GM20431 (cell line): ENCODE results near the gene GNAT1.

Experiments used
- in situ Hi-C: fragments of 300-500 bp; cut with MseI, MboI; formaldehyde crosslinking; loops from one replicate; pipeline ENCODE4 v1.15.0; 2020; ENCODE audit warnings: low sequenced_read_pairs; ENCODE audit not compliant: unreplicated experiment

The GNAT1 gene

DNA sequence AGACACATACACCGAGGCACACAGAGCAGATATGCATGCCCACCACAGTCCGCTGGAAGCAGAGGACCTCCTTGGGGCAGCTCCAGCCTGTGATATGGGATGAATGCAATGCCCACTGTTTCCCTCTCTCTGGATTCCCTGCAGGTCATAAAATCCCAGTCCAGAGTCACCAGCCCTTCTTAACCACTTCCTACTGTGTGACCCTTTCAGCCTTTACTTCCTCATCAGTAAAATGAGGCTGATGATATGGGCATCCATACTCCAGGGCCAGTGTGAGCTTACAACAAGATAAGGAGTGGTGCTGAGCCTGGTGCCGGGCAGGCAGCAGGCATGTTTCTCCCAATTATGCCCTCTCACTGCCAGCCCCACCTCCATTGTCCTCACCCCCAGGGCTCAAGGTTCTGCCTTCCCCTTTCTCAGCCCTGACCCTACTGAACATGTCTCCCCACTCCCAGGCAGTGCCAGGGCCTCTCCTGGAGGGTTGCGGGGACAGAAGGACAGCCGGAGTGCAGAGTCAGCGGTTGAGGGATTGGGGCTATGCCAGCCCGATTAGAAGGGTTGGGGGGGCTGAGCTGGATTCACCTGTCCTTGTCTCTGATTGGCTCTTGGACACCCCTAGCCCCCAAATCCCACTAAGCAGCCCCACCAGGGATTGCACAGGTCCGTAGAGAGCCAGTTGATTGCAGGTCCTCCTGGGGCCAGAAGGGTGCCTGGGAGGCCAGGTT is at the start of gene GNAT1:
TSS of gene GNAT1 (plus strand) at position 675 of the 725 bp plus-strand sequence. CDS start 116 bp downstream, outside the sequence.
- in situ Hi-C loops: no loop called here

DNA sequence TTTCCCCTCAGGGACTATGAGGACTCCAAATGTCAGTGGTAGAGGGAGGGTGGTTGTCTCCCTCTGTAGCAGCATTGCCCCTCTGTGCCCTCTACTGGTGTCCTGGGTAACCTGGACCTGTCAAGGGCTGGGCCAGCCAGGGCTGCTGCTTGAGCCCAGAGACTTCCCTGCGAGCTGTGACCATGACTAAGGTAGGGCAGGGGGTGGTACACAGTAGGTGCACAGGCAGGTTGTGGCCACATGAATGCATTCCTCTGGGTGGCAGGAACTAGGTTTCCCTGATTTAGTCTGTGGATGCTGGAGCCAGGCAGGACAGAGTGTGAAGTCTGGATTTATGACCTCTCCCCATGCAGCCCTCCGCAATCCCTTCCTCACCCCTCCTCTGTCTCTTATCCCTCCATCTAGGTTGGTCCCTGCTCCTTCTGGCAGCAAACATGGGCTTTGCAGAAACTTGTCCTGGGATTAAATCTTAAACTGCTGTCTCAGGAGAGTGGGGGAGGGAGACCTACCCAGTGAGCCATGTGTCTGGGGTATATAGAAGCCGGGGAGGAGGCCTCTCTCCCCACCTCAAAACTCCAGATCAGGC is 45.0 kb upstream of the GNAT1 start:
- in situ Hi-C loops: no loop called here

DNA sequence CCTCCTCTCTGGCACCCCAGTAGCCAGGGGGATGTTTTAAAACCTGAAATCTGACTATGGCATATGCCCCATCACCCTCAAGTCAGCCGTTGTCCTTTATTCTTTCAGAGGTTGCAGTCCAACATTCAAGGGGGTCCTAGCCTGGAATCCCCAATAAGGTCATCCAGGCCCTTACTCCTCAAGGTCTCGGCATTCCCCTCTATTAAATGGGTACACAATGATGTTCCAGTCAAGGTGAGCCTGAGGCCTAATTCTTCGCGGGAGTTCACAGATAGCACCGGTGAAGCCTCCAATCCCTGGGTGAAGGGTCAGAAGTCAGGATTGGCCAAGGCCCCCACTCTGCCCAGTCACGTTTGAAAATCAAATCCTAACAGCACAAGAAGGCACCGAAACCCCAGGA is 44.4 kb upstream of the GNAT1 start:
- in situ Hi-C loops: no loop called here

DNA sequence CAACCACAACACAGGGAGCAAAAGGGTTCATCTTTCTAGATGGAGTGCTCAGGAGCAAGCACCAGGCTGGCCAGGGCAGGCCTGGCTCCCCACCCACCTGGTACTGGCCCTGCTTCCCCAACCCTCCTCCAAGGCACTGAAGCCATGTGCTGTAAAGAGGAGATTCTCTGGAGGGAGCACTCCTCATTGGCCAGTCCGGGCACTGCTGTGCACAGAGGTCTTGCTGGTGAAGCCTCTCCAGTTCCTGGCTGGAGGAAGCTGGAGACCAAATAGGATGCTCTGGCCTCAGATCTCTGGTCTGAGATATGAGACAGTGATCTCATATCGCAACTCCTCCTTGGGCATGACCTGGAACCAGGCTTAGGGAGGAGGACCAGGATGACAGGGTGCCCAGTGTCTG is 44.0 kb upstream of the GNAT1 start:
- in situ Hi-C loops: no loop called here

DNA sequence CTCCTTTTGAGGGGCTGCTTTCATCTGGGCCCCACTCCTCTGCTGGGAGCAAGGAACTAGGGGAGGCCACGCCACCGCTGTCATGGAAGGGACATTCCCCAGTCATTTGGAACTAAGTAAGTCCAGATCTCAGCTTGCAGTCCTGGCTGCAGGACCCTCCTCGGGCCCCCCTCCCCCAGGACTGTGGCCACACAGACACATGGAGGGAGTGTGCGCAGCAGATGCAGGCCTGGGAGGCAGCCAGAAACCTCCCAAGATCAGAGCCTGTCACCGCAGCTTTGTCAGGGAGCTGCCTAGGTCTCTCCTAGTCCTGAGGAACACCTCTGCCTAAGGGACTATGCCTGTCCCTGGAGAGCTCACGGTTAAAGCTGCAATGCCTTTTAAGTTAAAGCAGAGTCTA is 43.5 kb upstream of the GNAT1 start:
- in situ Hi-C loops: no loop called here

DNA sequence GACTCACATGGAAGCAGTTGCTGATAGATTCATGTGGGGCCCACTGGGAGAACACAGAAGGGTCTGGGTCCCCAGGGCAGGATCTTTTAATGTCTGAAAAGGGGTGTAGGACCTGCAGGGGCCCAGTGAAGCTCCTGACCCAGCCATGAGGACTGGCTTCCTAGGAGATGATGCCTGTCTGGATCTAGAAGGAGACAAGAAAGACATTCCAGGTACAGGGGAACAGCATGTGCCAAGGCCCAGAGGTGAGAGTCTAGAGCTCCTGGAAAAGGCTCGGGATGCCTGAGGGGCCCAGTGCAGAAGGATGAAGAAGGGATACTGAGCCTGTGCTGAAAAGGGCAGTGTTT is 41.0 kb upstream of the GNAT1 start:
- in situ Hi-C loops: no loop called here

- in situ Hi-C loops: no loop called here
Measured at GRCh38 chr3:50150863-50151686, 40.3 kb upstream of the GNAT1 start.

- in situ Hi-C loops: no loop called here
Measured at GRCh38 chr3:50151728-50152127, 39.7 kb upstream of the GNAT1 start.

GRCh38 chr3:50153782-50154475 is 37.5 kb upstream of the GNAT1 start:
- in situ Hi-C loops: no loop called here

DNA sequence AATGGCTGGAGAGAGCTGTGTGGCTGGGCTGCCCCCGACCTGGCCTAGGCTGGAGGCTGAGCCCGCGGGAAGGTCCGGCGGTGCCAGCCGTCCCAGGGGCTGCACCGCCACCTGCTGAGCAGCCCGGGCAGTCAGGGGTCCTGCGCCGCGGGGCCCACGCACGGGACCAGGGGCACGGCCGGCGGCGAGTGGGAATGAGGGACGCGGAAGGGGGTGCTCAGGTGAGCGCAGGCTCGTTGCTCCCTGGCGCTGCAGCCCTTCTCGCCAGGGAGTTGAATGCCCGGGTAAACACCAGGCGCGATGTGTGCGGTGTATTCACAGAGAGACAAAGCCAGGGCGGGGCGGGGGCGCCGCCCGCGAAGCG is 37.0 kb upstream of the GNAT1 start:
- in situ Hi-C loops: no loop called here

DNA sequence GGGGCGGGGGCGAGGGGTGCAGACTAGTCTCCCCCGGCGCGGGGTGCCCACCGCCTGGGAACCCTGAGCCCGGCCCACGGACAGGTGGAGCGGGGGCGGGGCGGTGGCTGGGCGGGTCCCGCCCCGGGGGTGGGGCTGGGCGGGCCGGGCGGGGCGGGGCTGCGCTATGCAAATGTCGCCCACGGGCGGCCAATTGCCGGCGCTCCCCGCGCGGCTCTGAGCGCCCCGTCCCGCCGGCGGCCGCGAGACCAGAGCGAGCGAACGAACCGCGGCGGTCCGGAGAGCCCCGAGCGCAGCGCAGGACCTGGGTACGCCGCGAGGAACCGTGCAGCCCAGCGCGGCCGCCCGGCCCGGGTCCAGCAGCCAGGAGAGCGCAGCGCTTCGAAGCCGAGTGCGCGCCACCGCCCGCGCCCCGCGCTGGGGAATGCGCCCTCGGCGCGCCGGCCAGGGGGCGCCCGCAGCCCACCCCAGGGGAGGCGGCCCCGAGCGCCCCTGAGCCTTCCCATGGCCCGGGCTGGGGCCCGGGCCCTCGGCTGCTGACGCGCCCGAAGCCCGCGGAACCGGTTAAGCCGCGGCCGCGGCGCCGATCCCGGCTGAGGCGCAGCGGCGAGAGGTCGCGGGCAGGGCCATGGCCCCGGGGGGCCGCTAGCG is 36.4 kb upstream of the GNAT1 start, which contains the start of gene SEMA3F:
TSS of gene SEMA3F (plus strand) at position 485 of the 651 bp plus-strand sequence. CDS start 4,299 bp downstream, outside the sequence.
- in situ Hi-C loops: no loop called here

GRCh38 chr3:50155491-50155878 is 35.9 kb upstream of the GNAT1 start:
- in situ Hi-C loops: no loop called here

DNA sequence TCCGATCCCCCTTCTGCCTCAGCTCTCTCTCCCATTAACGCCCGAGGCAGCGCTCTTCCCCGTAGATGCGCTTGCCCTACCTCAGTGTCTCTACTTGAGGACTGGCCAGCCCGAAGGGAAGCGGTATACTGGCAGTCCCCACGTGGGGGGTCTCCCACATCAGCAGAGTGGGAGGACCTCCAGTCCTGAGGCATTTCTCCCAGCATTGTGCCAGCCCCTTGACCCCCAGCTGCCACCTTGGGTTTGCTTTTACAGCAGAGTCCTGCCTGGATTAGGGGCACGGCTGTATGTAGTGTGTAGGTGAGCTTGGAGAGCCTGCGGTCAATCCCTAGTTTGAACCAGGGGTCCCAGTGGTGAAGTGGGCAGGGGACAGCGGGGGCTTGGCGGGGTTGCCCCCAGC is 35.5 kb upstream of the GNAT1 start:
- in situ Hi-C loops: no loop called here

DNA sequence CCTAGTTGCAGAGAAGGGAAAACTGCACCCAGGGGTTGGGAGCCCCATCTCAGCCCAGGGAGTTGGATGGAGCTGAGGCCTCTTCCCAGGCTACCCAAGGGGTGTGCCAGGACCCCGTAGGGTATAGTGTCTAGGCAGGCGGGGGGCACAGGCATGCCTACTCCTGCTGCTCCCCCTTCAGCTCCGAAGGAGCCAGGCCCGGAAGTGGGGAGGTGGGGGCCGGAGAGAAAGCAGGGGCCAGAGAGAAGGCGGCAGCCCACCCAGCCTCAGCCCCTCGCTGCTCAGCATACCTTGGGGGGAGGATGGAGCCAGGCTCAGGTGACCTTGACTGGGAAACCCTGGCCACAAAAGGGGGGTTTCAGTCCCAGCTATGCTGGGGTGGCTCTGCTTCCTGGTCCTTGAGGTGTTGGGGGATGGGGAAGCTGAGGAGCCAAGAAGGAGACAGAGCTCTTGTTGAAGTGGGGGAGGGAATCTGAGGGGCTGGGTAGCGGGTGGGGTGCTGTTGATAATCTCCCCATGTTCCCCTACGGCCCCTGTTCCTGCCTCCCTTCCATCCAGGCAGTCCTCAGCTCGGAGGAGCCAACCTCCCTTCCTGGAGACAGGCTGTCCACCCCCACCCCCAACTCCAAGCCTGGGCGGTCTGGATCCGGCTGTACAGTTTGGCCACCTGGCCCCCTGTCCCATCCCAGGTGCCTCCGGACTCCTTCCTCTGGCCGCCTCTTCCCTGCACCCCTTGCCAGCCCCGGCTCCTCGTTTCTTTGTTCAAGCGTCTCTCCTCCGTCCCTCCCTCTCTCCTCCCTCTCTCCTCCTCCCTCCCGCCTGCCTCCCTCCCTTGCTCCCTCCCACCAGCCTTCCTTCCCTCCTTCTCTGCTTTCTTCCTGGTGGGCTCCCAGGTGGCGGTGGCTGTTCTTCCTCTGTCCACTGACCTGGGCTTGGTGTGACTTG is 34.6 kb upstream of the GNAT1 start:
- in situ Hi-C loops: no loop called here

GRCh38 chr3:50157827-50158529 is 33.4 kb upstream of the GNAT1 start:
- in situ Hi-C loops: no loop called here

- in situ Hi-C loops: no loop called here
Measured at GRCh38 chr3:50158530-50159146, 32.8 kb upstream of the GNAT1 start.

DNA sequence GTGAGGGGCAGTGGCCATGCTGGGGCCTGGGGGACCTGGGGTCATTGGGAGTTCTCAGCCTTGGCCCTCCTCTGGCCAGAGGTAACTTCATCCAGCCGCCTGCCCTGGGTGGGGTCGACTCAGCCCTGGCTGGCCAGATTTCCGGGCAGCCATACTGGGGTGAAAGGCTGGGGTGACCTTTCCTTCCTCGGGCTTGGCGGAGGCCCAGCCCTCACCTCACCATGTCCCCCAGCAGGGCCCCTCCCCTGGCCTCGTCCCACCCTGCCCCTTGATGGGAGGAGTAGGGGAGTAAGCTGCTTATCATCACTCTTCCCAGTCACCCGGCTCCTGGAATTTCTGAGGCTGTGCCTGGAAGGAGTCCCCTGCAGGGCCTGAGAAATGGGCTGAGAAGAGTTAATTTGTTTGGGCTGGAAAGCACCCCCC is 30.8 kb upstream of the GNAT1 start:
- in situ Hi-C loops: no loop called here

- in situ Hi-C loops: no loop called here
Measured at GRCh38 chr3:50161320-50161719, 30.1 kb upstream of the GNAT1 start.
